Astrocyte (in vitro differentiated cells and primary cell): ENCODE data around the gene FSTL4. TPM values are rescaled to one million over a fixed set of nuclear protein-coding genes. Genes with fewer than 3 reads are reported as not detected.

Source experiments
- DNase-seq: peaks from one replicate; pipeline ENCODE4 v3.0.0-alpha.2; 2010; ENCODE audit warnings: low read depth
- FAIRE-seq: peaks from 2 replicates; lab custom pipeline; 2011; peaks lifted over from hg19 to GRCh38; lab: Jason Lieb, UNC
- H2AFZ ChIP-seq: 2 replicates; pipeline ENCODE4 v1.6.0; 2012; ENCODE audit warnings: low read depth, low read length, inconsistent platforms
- H3K27ac ChIP-seq: 2 replicates; pipeline ENCODE4 v1.5.1; 2011; ENCODE audit warnings: low read depth, low read length, inconsistent platforms
- H3K27me3 ChIP-seq: 2 replicates; pipeline ENCODE4 v1.6.0; 2011; ENCODE audit warnings: low read length, inconsistent platforms; ENCODE audit not compliant: insufficient read depth
- H3K36me3 ChIP-seq: 2 replicates; pipeline ENCODE4 v1.5.1; 2011; ENCODE audit warnings: low read length, inconsistent platforms; ENCODE audit not compliant: insufficient read depth
- H3K4me1 ChIP-seq: 2 replicates; pipeline ENCODE4 v1.5.1; 2011; ENCODE audit warnings: low read length, inconsistent platforms; ENCODE audit not compliant: insufficient read depth
- H3K4me2 ChIP-seq: 2 replicates; pipeline ENCODE4 v1.6.0; 2012; ENCODE audit warnings: low read length, inconsistent platforms
- H3K4me3 ChIP-seq: 2 replicates; pipeline ENCODE4 v1.5.1; 2011; ENCODE audit warnings: low read depth, mild to moderate bottlenecking, low read length, inconsistent platforms; ENCODE audit not compliant: insufficient read depth
- H3K79me2 ChIP-seq: 2 replicates; pipeline ENCODE4 v1.6.0; 2012; ENCODE audit warnings: mild to moderate bottlenecking, low read length, inconsistent platforms; ENCODE audit not compliant: insufficient read depth
- H3K9ac ChIP-seq: 2 replicates; pipeline ENCODE4 v1.6.0; 2012; ENCODE audit warnings: mild to moderate bottlenecking, low read length, inconsistent platforms
- H3K9me3 ChIP-seq: 2 replicates; pipeline ENCODE4 v1.5.1; 2012; ENCODE audit warnings: low read depth, mild to moderate bottlenecking, low read length, inconsistent platforms; ENCODE audit not compliant: insufficient read depth
- H4K20me1 ChIP-seq: 2 replicates; pipeline ENCODE4 v1.6.0; 2012; ENCODE audit warnings: low read length, inconsistent platforms; ENCODE audit not compliant: insufficient read depth
- H3K27ac Mint-ChIP-seq: one replicate; pipeline ENCODE4 v1.8.0; 2021; ENCODE audit warnings: mild to moderate bottlenecking, mixed read lengths; ENCODE audit not compliant: unreplicated experiment
- H3K27me3 Mint-ChIP-seq: one replicate; pipeline ENCODE4 v1.8.0; 2021; ENCODE audit warnings: low read depth, mixed read lengths; ENCODE audit not compliant: unreplicated experiment
- H3K36me3 Mint-ChIP-seq: one replicate; pipeline ENCODE4 v1.8.0; 2021; ENCODE audit warnings: low read depth, mixed read lengths; ENCODE audit not compliant: unreplicated experiment
- H3K4me1 Mint-ChIP-seq: one replicate; pipeline ENCODE4 v1.8.0; 2021; ENCODE audit warnings: low read depth, mixed read lengths; ENCODE audit not compliant: unreplicated experiment
- H3K4me3 Mint-ChIP-seq: one replicate; pipeline ENCODE4 v1.8.0; 2021; ENCODE audit warnings: mild to moderate bottlenecking, moderate library complexity, mixed read lengths; ENCODE audit not compliant: unreplicated experiment
- H3K9me3 Mint-ChIP-seq: one replicate; pipeline ENCODE4 v1.8.0; 2021; ENCODE audit warnings: mild to moderate bottlenecking, mixed read lengths; ENCODE audit not compliant: unreplicated experiment
- EZH2 ChIP-seq: IDR thresholded peaks from 2 replicates; pipeline ENCODE4 v1.6.1; 2012; ENCODE audit warnings: mild to moderate bottlenecking, low read length, inconsistent platforms; ENCODE audit not compliant: insufficient read depth
- total RNA-seq: library from RNA; stranded (reverse); gene quantifications from 2 replicates; pipeline ENCODE4 v1.2.1, GENCODE V29; 2021
- TF ChIP-seq, protein P1 (sequence below): IDR thresholded peaks from 2 replicates; pipeline ENCODE4 v1.5.1; 2011; ENCODE audit warnings: low read depth, mild to moderate bottlenecking, inconsistent platforms, low read length, moderate library complexity; ENCODE audit not compliant: insufficient read depth

Gene FSTL4
- total RNA-seq, 1 donor from 2014 or later = not detected

DNA sequence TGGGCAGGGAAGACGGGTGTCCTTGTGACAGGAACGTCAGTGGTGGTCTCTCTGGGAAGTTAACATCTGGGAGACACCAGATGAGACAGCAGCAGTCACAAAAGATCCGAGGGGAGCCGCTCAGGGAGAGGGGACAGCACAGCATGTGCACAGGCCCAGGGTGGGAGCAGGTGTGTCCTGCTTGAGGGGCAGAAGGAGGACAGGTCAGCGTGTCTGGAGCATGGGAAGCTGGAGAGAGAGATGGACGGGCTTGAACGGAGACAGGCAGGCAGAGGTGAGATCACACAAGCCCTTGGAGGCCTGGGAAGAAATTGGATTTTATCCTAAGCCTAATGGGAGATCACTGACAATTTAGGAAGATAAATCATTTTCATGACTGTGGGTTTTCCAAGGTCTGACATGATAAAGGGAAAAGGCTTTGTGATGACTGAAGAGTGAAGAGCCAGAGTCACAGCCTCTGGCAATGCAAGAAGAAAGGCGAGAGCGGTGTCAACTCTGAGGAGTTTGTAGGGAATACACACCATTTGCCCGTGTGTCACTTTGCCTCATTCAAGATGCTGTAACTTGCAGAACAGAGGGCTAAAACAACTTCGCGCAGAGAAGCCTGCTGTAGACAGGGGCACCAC is 88.3 kb downstream of the FSTL4 start:
- no peak overlapping the region for H3K9ac ChIP-seq
- Mint-ChIP-seq H3K27ac (no peak overlapping the region), H3K36me3 (no peaks in the 10 kb centered on the region), H3K9me3 (peaks cover 1% of the 10 kb centered on the region), H3K4me1 (peaks cover 17% of the 10 kb centered on the region), H3K4me3 (no peak overlapping the region), H3K27me3 (peaks cover 27% of the 10 kb centered on the region)
- no peak overlapping the region for H3K4me3 ChIP-seq
- FAIRE-seq (no peak), DNase-seq (no peak)
- no peaks in the 10 kb centered on the region for H3K79me2 ChIP-seq
- no peaks in the 10 kb centered on the region for H3K9me3 ChIP-seq
- H3K27ac ChIP-seq = no peak overlapping the region
- H3K27me3 ChIP-seq = peaks cover 2% of the 10 kb centered on the region
- H4K20me1 ChIP-seq = no peaks in the 10 kb centered on the region
- no peak for TF ChIP-seq EZH2
- TF ChIP-seq, protein P1, sequence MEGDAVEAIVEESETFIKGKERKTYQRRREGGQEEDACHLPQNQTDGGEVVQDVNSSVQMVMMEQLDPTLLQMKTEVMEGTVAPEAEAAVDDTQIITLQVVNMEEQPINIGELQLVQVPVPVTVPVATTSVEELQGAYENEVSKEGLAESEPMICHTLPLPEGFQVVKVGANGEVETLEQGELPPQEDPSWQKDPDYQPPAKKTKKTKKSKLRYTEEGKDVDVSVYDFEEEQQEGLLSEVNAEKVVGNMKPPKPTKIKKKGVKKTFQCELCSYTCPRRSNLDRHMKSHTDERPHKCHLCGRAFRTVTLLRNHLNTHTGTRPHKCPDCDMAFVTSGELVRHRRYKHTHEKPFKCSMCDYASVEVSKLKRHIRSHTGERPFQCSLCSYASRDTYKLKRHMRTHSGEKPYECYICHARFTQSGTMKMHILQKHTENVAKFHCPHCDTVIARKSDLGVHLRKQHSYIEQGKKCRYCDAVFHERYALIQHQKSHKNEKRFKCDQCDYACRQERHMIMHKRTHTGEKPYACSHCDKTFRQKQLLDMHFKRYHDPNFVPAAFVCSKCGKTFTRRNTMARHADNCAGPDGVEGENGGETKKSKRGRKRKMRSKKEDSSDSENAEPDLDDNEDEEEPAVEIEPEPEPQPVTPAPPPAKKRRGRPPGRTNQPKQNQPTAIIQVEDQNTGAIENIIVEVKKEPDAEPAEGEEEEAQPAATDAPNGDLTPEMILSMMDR = no peak
- no peaks in the 10 kb centered on the region for H3K36me3 ChIP-seq
- no peak overlapping the region for H3K4me2 ChIP-seq
- H3K4me1 ChIP-seq = no peaks in the 10 kb centered on the region
- no peak overlapping the region for H2AFZ ChIP-seq

DNA sequence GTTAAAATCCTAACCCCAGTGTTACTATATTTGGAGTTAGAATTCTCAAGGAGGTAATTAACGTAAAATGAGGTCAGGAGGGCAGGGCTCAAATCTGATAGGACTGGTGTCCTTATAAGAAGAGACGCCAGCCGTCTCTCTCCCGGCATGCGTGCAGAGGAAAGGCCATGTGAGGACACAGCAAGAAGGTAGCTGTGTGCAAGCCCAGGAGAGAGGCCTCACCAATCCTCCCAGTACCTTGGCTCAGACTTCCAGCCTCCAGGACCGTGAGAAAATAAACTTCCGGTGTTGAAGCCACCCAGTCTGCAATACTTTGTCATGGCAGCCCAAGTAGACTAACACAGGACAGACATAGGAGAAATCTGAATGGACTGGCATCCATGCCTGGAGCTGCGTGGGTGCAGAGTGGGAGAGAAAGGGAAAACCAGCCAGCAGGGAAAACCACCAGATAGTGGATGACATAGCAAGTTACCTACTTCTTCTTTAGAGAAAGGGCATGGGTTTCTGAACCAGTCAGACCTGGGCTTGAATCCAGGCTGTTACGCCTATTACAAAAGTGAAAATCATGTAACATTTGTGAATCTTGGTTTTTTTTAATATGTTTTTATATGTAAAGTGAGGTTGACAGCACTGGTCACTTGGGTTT is 89.2 kb downstream of the FSTL4 start:
- Mint-ChIP-seq H3K4me3 (no peak overlapping the region), H3K36me3 (no peaks in the 10 kb centered on the region), H3K4me1 (peaks cover 17% of the 10 kb centered on the region), H3K9me3 (peaks cover 1% of the 10 kb centered on the region), H3K27ac (no peak overlapping the region), H3K27me3 (peaks cover 25% of the 10 kb centered on the region)
- no peak overlapping the region for H2AFZ ChIP-seq
- no peak overlapping the region for H3K4me3 ChIP-seq
- no peak overlapping the region for H3K9ac ChIP-seq
- no peaks in the 10 kb centered on the region for H3K79me2 ChIP-seq
- DNase-seq (no peak), FAIRE-seq (no peak)
- H3K27ac ChIP-seq = no peak overlapping the region
- TF ChIP-seq EZH2 = no peak
- TF ChIP-seq, protein P1 = no peak
- H3K9me3 ChIP-seq = no peaks in the 10 kb centered on the region
- no peak overlapping the region for H3K4me2 ChIP-seq
- no peaks in the 10 kb centered on the region for H3K36me3 ChIP-seq
- H3K4me1 ChIP-seq = no peaks in the 10 kb centered on the region
- H4K20me1 ChIP-seq = no peaks in the 10 kb centered on the region
- H3K27me3 ChIP-seq = peaks cover 2% of the 10 kb centered on the region

DNA sequence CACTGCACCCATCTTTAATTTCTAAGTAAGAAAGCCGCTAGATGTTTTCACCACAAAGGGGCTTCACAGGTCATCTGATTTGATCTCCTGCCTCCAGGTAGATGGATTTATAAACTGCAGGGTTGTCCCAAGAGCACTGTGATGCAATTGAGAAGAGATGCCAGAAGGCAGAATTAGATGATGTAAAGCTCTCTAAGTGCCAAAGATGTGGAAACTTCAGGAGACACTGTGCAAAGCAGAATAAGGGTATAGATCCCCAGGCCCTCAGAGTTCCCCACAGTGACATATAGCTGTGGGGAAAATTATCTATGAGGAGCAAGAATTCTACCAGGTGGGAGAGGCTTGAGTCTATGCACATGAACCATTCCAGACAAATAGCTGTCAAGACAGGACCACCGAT is 90.5 kb downstream of the FSTL4 start:
- TF ChIP-seq, protein P1 = no peak
- TF ChIP-seq EZH2 = no peak
- H3K36me3 Mint-ChIP-seq = no peaks in the 10 kb centered on the region
- peaks cover 6% of the 10 kb centered on the region for H3K4me1 Mint-ChIP-seq

More for the DNA sequence above, 90.5 kb downstream of the FSTL4 start:
- Histone ChIP-seq H3K27ac (no peak overlapping the region), H3K9me3 (no peaks in the 10 kb centered on the region), H3K4me1 (no peaks in the 10 kb centered on the region), H2AFZ (no peak overlapping the region), H3K4me2 (no peak overlapping the region), H3K4me3 (no peak overlapping the region), H3K9ac (no peak overlapping the region), H3K79me2 (no peaks in the 10 kb centered on the region), H3K36me3 (no peaks in the 10 kb centered on the region), H3K27me3 (peaks cover 2% of the 10 kb centered on the region), H4K20me1 (no peaks in the 10 kb centered on the region)
- Mint-ChIP-seq H3K27ac (no peak overlapping the region), H3K9me3 (peaks cover 1% of the 10 kb centered on the region), H3K4me3 (no peak overlapping the region), H3K27me3 (peaks cover 25% of the 10 kb centered on the region)
- DNase-seq (no peak), FAIRE-seq (no peak)
